GM21619 (cell line): Measurements from ENCODE around the gene BATF3.

Experiments used
- ATAC-seq: cut with Tn5 transposase; IDR thresholded peaks from one replicate; pipeline ENCODE4 v1.9.1; 2021; ENCODE audit not compliant: unreplicated experiment

The BATF3 gene

DNA sequence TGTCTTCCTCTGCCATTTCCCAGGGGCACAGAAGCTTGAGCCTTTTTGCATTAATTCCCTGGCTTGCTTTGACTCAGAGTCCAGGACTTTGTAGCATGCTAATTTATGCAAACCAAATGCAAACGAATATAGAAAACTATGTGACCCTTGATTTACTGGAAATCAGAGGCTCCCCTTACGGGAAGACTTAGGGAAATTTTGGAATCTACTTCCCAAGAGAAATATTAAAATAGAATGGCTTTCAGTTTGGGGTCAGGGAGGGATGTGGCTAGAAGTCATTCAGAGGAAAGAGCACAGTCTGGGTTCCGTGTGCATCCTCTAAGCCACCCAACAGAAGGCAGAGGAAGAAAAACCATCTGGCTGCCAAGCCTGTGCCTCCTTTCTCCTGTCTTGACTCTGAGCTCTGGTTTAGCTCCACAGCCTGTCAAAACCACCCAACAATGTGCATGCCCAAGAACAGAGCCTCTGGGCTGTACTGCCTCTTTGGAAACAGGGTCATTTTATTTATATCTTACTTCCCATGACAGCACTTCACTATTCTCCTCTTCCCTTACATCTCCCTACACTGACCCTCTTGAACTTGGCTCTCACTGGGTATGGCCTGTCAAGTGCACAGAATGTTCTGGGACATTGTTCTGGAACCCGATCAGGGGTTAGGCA lies 61.0 kb downstream of the BATF3 start:
- ATAC-seq: no peak

DNA sequence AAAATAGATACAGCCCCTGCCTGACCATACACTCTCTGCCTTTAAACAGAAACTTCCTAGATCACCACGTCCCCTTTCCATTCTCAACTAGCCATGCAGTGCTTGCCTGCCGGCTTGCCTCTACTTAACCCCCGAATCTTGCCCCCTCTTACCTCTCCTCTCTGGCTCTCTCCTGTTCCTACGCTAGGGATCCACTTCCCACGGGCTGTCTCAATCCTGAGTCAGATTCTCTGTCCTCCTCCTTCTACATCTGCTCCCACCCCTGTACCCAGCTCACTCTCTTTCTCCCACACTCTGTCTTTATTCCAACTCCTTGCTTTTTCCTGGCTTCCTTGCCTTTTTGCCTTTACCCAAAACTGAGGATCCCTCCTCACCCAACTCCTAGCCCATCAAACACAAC lies 61.7 kb downstream of the BATF3 start:
- ATAC-seq: no peak
